Hematopoietic multipotent progenitor cell treated with erythropoietin and hydrocortisone succinate and interleukin-3 and kit ligand, for 15 days (in vitro differentiated cells): Measurements from ENCODE around the gene DISP2.

Source experiments
- DNase-seq: peaks from one replicate; pipeline ENCODE4 v3.0.0-alpha.2; 2015; ENCODE audit warnings: low spot score

Gene DISP2

GRCh38 chr15:40389824-40390595, 32.0 kb downstream of the DISP2 start:
- DNase-seq, result no peak

GRCh38 chr15:40392986-40393948, 35.2 kb downstream of the DISP2 start:
- no peak for DNase-seq

- DNase-seq, result no peak
Observed at GRCh38 chr15:40397688-40398412, 39.8 kb downstream of the DISP2 start.

GRCh38 chr15:40398413-40398873, 40.4 kb downstream of the DISP2 start:
- no peak for DNase-seq

GRCh38 chr15:40399370-40399769, 41.4 kb downstream of the DISP2 start:
- no peak for DNase-seq

- DNase-seq, result peak; percentile 92
Observed at GRCh38 chr15:40405501-40406381, 47.7 kb downstream of the DISP2 start, which contains the start of gene IVD. Gene IVD, plus strand, starts transcription at chr15:40405795. Its CDS starts 33 bp downstream, at chr15:40405828.

- no peak for DNase-seq
Observed at GRCh38 chr15:40407330-40407990, 49.4 kb downstream of the DISP2 start.

- DNase-seq, result no peak
Observed at GRCh38 chr15:40409366-40409765, 51.3 kb downstream of the DISP2 start.

- DNase-seq, result no peak
Observed at GRCh38 chr15:40410476-40410875, 52.5 kb downstream of the DISP2 start.

- no peak for DNase-seq
Observed at GRCh38 chr15:40412095-40412759, 54.2 kb downstream of the DISP2 start.

- no peak for DNase-seq
Observed at GRCh38 chr15:40413036-40413435, 55.0 kb downstream of the DISP2 start.

GRCh38 chr15:40414816-40415215, 56.8 kb downstream of the DISP2 start:
- DNase-seq, result no peak

GRCh38 chr15:40415226-40415625, 57.2 kb downstream of the DISP2 start:
- DNase-seq, result no peak

GRCh38 chr15:40416056-40416455, 58.0 kb downstream of the DISP2 start:
- no peak for DNase-seq

- no peak for DNase-seq
Observed at GRCh38 chr15:40418126-40418525, 60.1 kb downstream of the DISP2 start.

GRCh38 chr15:40420071-40420713, 62.2 kb downstream of the DISP2 start:
- no peak for DNase-seq

- no peak for DNase-seq
Observed at GRCh38 chr15:40420793-40421192, 62.8 kb downstream of the DISP2 start.

- DNase-seq, result peak; percentile 75
Observed at GRCh38 chr15:40421246-40422157, 63.5 kb downstream of the DISP2 start.
